Common myeloid progenitor, CD34-positive (primary cell): ENCODE data around the gene TENT4B.

Experiments used
- CTCF ChIA-PET: fragments of 350-600 bp; sonication (Branson Sonifier 250); formaldehyde crosslinking; loops from one replicate; lab custom pipeline; 2021; ENCODE audit warnings: antibody characterized with exemption; lab: Charles Lee
- POLR2A ChIA-PET: fragments of 350-600 bp; sonication (Branson Sonifier 250); formaldehyde crosslinking; loops from one replicate; lab custom pipeline; 2021; ENCODE audit warnings: antibody characterized with exemption; lab: Charles Lee
- DNase-seq, 3 donors: peaks; one replicate each; pipeline versions ENCODE4 v3.0.0 to v3.0.0-alpha.2; 2013
- H3K27ac ChIP-seq, 2 experiments: 1 replicate in 1 of 2; 2 replicates in 1 of 2; pipeline ENCODE4 v1.7.0; 2013; ENCODE audit warnings: inconsistent platforms in 2 of 2, low read length in 2 of 2, mild to moderate bottlenecking in 2 of 2, low read depth in 1 of 2, moderate library complexity in 1 of 2; ENCODE audit not compliant: severe bottlenecking in 2 of 2, insufficient read depth in 1 of 2, poor library complexity in 1 of 2
- H3K27me3 ChIP-seq, 5 experiments: replicated peaks in 2 of 5; 1 replicate in 3 of 5; 2 replicates in 2 of 5; pipeline versions ENCODE4 v1.6.1 to v1.7.0; 2013; ENCODE audit warnings: low read length in 4 of 5, mild to moderate bottlenecking in 2 of 5, moderate library complexity in 2 of 5, inconsistent platforms in 1 of 5; ENCODE audit not compliant: insufficient read depth in 5 of 5, control insufficient read depth in 4 of 5
- H3K36me3 ChIP-seq, 4 experiments: 1 replicate in 2 of 4; 2 replicates in 2 of 4; pipeline versions ENCODE4 v1.6.1 to v1.7.0; 2013; ENCODE audit warnings: low read length in 3 of 4, control low read depth in 1 of 4, mild to moderate bottlenecking in 1 of 4; ENCODE audit not compliant: control insufficient read depth in 4 of 4, insufficient read depth in 4 of 4
- H3K4me1 ChIP-seq, 4 experiments: 1 replicate in 3 of 4; 2 replicates in 1 of 4; pipeline versions ENCODE4 v1.6.1 to v1.7.1; 2013; ENCODE audit warnings: low read length in 3 of 4, mild to moderate bottlenecking in 3 of 4, control low read depth in 1 of 4, inconsistent platforms in 1 of 4, moderate library complexity in 1 of 4; ENCODE audit not compliant: control insufficient read depth in 4 of 4, insufficient read depth in 4 of 4; ENCODE audit errors: control extremely low read depth in 1 of 4
- H3K4me3 ChIP-seq, 7 experiments: 1 replicate in 4 of 7; 2 replicates in 3 of 7; pipeline versions ENCODE4 v1.5.1 to v1.7.0; 2013; ENCODE audit warnings: mild to moderate bottlenecking in 7 of 7, low read length in 6 of 7, moderate library complexity in 6 of 7, inconsistent platforms in 2 of 7, low read depth in 2 of 7, control low read depth in 1 of 7; ENCODE audit not compliant: insufficient read depth in 4 of 7, control insufficient read depth in 1 of 7; ENCODE audit errors: extremely low read depth in 1 of 7
- H3K9me3 ChIP-seq, 5 experiments: 1 replicate in 4 of 5; 2 replicates in 1 of 5; pipeline versions ENCODE4 v1.6.1 to v1.7.1; 2013; ENCODE audit warnings: low read length in 4 of 5, mild to moderate bottlenecking in 2 of 5, inconsistent platforms in 1 of 5, low read depth in 1 of 5, moderate library complexity in 1 of 5; ENCODE audit not compliant: control insufficient read depth in 4 of 5, insufficient read depth in 2 of 5; ENCODE audit errors: control extremely low read depth in 1 of 5
- WGBS: methylation state at CpG from one replicate; pipeline ENCODE4 v1.1.5; 2013; ENCODE audit not compliant: insufficient coverage; 5-methylcytosine and 5-hydroxymethylcytosine counted together

The TENT4B gene

GRCh38 chr16:50245417-50246298 is 92.6 kb downstream of the TENT4B start:
- Histone ChIP-seq H3K27me3 (no peaks in the 10 kb centered on the region), H3K27ac (peak overlapping the region in 1 of 2 experiments; percentile 61)
- POLR2A ChIA-PET, result interaction anchor here (1.1 to 1.2 kb wide), 2 partner anchors 22 to 29 kb away, joined by 3 to 5 read pairs; no protein-coding TSS in a partner anchor

DNA sequence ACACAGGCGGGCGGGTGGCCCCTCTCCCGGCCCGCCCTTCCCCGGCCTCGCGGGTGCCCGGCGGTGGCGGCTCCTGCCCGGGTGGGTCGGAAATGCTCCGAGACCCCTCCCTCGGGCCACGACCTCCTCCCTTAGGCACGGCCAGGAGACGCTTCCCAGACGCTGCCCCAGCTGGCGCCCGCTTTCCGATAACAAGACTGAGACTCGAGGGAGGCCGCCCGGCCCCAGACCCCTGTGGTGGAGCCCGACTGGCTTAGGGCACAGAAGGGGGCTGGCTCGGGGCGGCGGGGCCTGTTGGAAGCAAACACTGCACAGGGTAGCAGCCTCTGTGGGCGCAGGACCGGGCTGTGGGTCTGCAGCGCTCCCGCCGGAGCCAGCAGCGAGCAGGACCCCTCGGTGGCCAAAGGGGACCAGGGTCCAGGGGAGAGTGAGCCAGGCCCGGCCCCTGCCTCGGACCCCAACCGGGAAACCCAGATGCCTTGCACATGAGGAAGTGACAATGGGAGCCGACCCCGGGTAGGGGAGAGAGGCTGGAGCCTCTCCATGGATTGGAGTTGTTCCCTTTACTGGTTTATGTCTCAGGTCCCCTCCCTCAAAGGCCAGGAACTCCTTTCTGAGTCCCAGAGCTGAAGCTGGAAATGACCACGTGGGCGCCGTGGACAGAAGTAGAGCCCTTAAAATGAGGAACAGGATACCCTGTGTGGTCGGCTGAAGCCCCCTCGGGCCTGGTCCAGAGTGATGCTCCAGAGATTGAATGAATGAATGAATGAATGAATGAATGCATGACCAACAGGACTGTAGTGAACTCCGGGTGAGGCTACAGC is 93.4 kb downstream of the TENT4B start:
- peaks cover 0 to 7% (median 0%) of the 10 kb centered on the region in 4 experiments for H3K36me3 ChIP-seq
- H3K9me3 ChIP-seq, result no peaks in the 10 kb centered on the region
- 4% methylated on average over 38 of the region's 46 CpGs for WGBS
- ChIA-PET POLR2A (interaction anchor here (1.1 to 1.2 kb wide), 2 partner anchors 22 to 28 kb away, joined by 3 to 5 read pairs; no protein-coding TSS in a partner anchor), CTCF (interaction anchor here (0.7 to 2.0 kb wide), 13 partner anchors 20 to 221 kb away, joined by 3 to 7 read pairs (median 3); partner anchors contain the start of genes ADCY7 and CNEP1R1)
- H3K27me3 ChIP-seq, result no peaks in the 10 kb centered on the region
- peaks cover 0 to 45% (median 21%) of the 10 kb centered on the region in 4 experiments for H3K4me1 ChIP-seq
- H3K4me3 ChIP-seq, result peak overlapping the region; percentile 32 to 86 (median 77)
- peak in 2 of 3 donors; percentile 54 to 73 for DNase-seq
- H3K27ac ChIP-seq, result no peak overlapping the region

More at GRCh38 chr16:50245417-50246298, 92.6 kb downstream of the TENT4B start:
- Histone ChIP-seq H3K36me3 (peaks cover 0 to 7% (median 0%) of the 10 kb centered on the region in 4 experiments), H3K4me3 (peak overlapping the region; percentile 32 to 86 (median 77)), H3K4me1 (peaks cover 0 to 39% (median 21%) of the 10 kb centered on the region in 4 experiments), H3K9me3 (no peaks in the 10 kb centered on the region)
- CTCF ChIA-PET, result interaction anchor here (0.5 to 1.9 kb wide), 16 partner anchors 12 to 113 kb away, joined by 3 to 7 read pairs (median 3); no protein-coding TSS in a partner anchor
- DNase-seq, result peak in 2 of 3 donors; percentile 36 to 51
- 1% methylated on average over 26 of the region's 74 CpGs for WGBS

DNA sequence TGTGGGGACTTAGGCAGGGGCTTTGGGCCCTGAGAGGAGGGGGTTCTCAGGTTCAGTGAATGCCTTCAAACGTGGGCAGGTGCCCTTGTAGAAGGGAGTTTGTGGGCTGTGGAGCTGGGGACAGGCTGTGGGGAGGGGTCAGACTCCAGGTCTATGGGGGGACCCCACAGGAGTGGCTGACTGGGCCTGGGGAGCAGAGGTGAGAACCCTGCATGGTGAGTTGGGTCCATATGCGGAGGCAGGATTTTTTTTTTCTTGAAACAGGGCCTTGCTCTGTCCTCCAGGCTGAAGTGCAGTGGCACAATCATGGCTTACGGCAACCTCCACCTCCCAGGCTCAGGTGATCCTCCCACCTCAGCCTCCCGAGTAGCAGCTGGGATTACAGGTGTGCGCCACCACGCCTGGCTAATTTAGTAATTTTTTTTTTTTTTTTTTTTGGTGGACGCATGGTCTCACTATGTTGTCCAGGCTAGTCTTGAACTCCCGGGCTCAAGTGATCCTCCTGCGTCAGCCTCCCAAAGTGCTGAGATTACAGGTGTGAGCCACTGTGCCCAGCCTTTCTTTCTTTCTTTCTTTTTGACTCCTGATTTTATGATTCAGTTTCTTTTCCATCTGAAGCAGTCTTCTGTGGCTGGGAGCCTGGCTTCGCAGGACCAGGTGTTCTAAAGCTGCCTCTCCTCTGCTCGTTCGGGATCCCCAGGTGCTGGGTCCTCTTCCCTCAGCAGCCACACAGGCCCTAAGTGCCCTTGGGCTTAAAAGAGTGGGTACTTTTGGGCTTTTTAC is 94.2 kb downstream of the TENT4B start:
- H3K27me3 ChIP-seq, result no peaks in the 10 kb centered on the region
- no peak for DNase-seq
- no peaks in the 10 kb centered on the region for H3K9me3 ChIP-seq
- ChIA-PET POLR2A (no interaction called here), CTCF (interaction anchor here (0.7 to 2.0 kb wide), 11 partner anchors 10 to 222 kb away, joined by 3 to 6 read pairs (median 3); partner anchors contain the start of genes ADCY7 and CNEP1R1)
- H3K36me3 ChIP-seq, result peaks cover 0 to 7% (median 0%) of the 10 kb centered on the region in 4 experiments
- H3K27ac ChIP-seq, result no peak overlapping the region
- H3K4me1 ChIP-seq, result peaks cover 0 to 48% (median 21%) of the 10 kb centered on the region in 4 experiments
- over 99% methylated on average over 10 of the region's 12 CpGs for WGBS
- H3K4me3 ChIP-seq, result peak overlapping the region in 6 of 7 experiments; percentile 64 to 86 (median 78)

- WGBS, result 94% methylated on average over 10 of the region's 13 CpGs
- H3K27me3 ChIP-seq, result no peaks in the 10 kb centered on the region
- no peak overlapping the region for H3K4me3 ChIP-seq
- H3K27ac ChIP-seq, result no peak overlapping the region
- H3K9me3 ChIP-seq, result no peaks in the 10 kb centered on the region
- CTCF ChIA-PET, result interaction anchor here (1.0 to 2.0 kb wide), 5 partner anchors 9 to 38 kb away, joined by 3 to 6 read pairs (median 4); partner anchors contain the start of gene ADCY7
- peaks cover 0 to 47% (median 21%) of the 10 kb centered on the region in 4 experiments for H3K4me1 ChIP-seq
- POLR2A ChIA-PET, result no interaction called here
- peaks cover 0 to 7% (median 0%) of the 10 kb centered on the region in 4 experiments for H3K36me3 ChIP-seq
- no peak for DNase-seq
Observed at GRCh38 chr16:50247906-50248608, 95.0 kb downstream of the TENT4B start.

DNA sequence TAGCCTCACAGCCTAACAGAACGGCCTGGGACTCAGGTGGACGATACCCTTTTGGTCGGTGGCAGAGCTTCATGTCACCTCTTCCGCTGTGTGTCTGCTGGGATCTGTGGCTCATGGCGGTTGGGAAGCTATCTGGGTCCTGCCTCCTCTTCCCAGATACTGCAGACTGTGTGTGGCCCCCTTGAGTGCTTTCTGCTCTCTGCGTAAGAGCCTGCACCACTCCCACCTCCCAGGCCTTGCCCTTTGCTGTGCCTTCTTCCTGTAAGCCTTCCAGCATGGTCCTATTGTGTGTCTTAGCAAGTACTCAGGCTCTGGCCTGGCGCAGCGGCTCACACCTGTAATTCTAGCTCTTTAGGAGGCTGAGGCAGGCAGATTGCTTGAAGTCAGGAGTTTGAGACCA is 95.7 kb downstream of the TENT4B start:
- Histone ChIP-seq H3K36me3 (peaks cover 0 to 7% (median 0%) of the 10 kb centered on the region in 4 experiments), H3K9me3 (no peaks in the 10 kb centered on the region), H3K27me3 (no peaks in the 10 kb centered on the region), H3K27ac (no peak overlapping the region), H3K4me3 (no peak overlapping the region), H3K4me1 (peaks cover 0 to 53% (median 21%) of the 10 kb centered on the region in 4 experiments)
- DNase-seq, result no peak
- WGBS, result 95% methylated on average over 8 of the region's 8 CpGs
- CTCF ChIA-PET, result interaction anchor here (1.0 to 1.6 kb wide), 5 partner anchors 10 to 62 kb away, joined by 3 to 6 read pairs (median 4); no protein-coding TSS in a partner anchor
- POLR2A ChIA-PET, result no interaction called here
